ENCODE results near the gene MGAT3. TPM values are rescaled to one million over a fixed set of nuclear protein-coding genes. Genes with fewer than 3 reads are reported as not detected.

The MGAT3 gene
- total RNA-seq, 5 donors from 2014 or later (not counting 1 experiment from before 2014, with no cell fraction given): 0.23 to 2.7 (median 1.1) TPM

- H3K4me3 Mint-ChIP-seq: no peak overlapping the region
- H3K4me3 ChIP-seq (ENCODE audit: control insufficient read depth in 1 of 2, extremely low read depth in 1 of 2, low read length in 1 of 2): no peak overlapping the region
- no peak for ATAC-seq (replicated peaks in 1 of 4)
- no peaks in the 10 kb centered on the region for H3K27me3 Mint-ChIP-seq
- no peaks in the 10 kb centered on the region for H3K9me3 ChIP-seq
- no peaks in the 10 kb centered on the region for H3K9me3 Mint-ChIP-seq
- DNase-seq: no peak
- ChIA-PET POLR2A (interaction anchor here in 1 of 2 donors (0.6 kb wide), 1 partner anchor 596 kb away, joined by 3 read pairs; no protein-coding TSS in a partner anchor), CTCF (interaction anchor here in 1 of 2 donors (0.8 to 1.6 kb wide), 2 partner anchors 38 to 553 kb away, joined by 3 to 8 read pairs; no protein-coding TSS in a partner anchor)
- no peaks in the 10 kb centered on the region for H3K36me3 Mint-ChIP-seq
- H3K4me1 Mint-ChIP-seq: peaks cover 9 to 17% (median 11%) of the 10 kb centered on the region in 3 donors
- peaks cover 0 to 14% of the 10 kb centered on the region in 2 experiments for H3K4me1 ChIP-seq (ENCODE audit: control insufficient read depth in 1 of 2, extremely low read depth in 1 of 2, insufficient read depth in 2 of 2, low read length in 2 of 2)
- H3K36me3 ChIP-seq (ENCODE audit: control insufficient read depth in 2 of 2, extremely low read depth in 1 of 2, insufficient read depth in 1 of 2, low read length in 1 of 2): no peaks in the 10 kb centered on the region
- 83% methylated on average over 5 of the region's 9 CpGs for WGBS (ENCODE audit: insufficient coverage)
- H3K27ac Mint-ChIP-seq: no peak overlapping the region
- H3K27ac ChIP-seq (ENCODE audit: low read length): no peak overlapping the region
- H3K27me3 ChIP-seq (replicated peaks in 1 of 2; ENCODE audit: control insufficient read depth in 2 of 2, extremely low read depth in 1 of 2, insufficient read depth in 2 of 2, low read length in 1 of 2): peaks cover 0 to 25% of the 10 kb centered on the region in 2 experiments
Observed at GRCh38 chr22:39490966-39491680, 34.3 kb downstream of the MGAT3 start.

GRCh38 chr22:39491696-39492095 is 34.9 kb downstream of the MGAT3 start:
- no peak overlapping the region for H3K4me3 Mint-ChIP-seq
- Histone ChIP-seq H3K27ac (ENCODE audit: low read length) (no peak overlapping the region), H3K4me1 (ENCODE audit: control insufficient read depth in 1 of 2, extremely low read depth in 1 of 2, insufficient read depth in 2 of 2, low read length in 2 of 2) (peaks cover 0 to 18% of the 10 kb centered on the region in 2 experiments), H3K4me3 (ENCODE audit: control insufficient read depth in 1 of 2, extremely low read depth in 1 of 2, low read length in 1 of 2) (no peak overlapping the region), H3K9me3 (no peaks in the 10 kb centered on the region), H3K27me3 (replicated peaks in 1 of 2; ENCODE audit: control insufficient read depth in 2 of 2, extremely low read depth in 1 of 2, insufficient read depth in 2 of 2, low read length in 1 of 2) (peaks cover 0 to 24% of the 10 kb centered on the region in 2 experiments), H3K36me3 (ENCODE audit: control insufficient read depth in 2 of 2, extremely low read depth in 1 of 2, insufficient read depth in 1 of 2, low read length in 1 of 2) (no peaks in the 10 kb centered on the region)
- ChIA-PET POLR2A (interaction anchor here in 1 of 2 donors (0.6 kb wide), 1 partner anchor 28 kb away, joined by 5 read pairs; no protein-coding TSS in a partner anchor), CTCF (interaction anchor here in 1 of 2 donors (0.6 to 3.9 kb wide), 3 partner anchors 37 to 553 kb away, joined by 3 to 27 read pairs (median 3); no protein-coding TSS in a partner anchor)
- DNase-seq (no peak), ATAC-seq (replicated peaks in 1 of 4) (no peak)
- H3K4me1 Mint-ChIP-seq: peaks cover 13 to 23% (median 14%) of the 10 kb centered on the region in 3 donors
- 88% methylated on average over 2 of the region's 6 CpGs for WGBS (ENCODE audit: insufficient coverage)
- no peak overlapping the region for H3K27ac Mint-ChIP-seq
- no peaks in the 10 kb centered on the region for H3K36me3 Mint-ChIP-seq
- no peaks in the 10 kb centered on the region for H3K27me3 Mint-ChIP-seq
- H3K9me3 Mint-ChIP-seq: no peaks in the 10 kb centered on the region

- Histone ChIP-seq H3K9me3 (no peaks in the 10 kb centered on the region), H3K27ac (ENCODE audit: low read length) (no peak overlapping the region), H3K4me1 (ENCODE audit: control insufficient read depth in 1 of 2, extremely low read depth in 1 of 2, insufficient read depth in 2 of 2, low read length in 2 of 2) (peaks cover 0 to 18% of the 10 kb centered on the region in 2 experiments), H3K27me3 (replicated peaks in 1 of 2; ENCODE audit: control insufficient read depth in 2 of 2, extremely low read depth in 1 of 2, insufficient read depth in 2 of 2, low read length in 1 of 2) (peaks cover 0 to 19% of the 10 kb centered on the region in 2 experiments), H3K36me3 (ENCODE audit: control insufficient read depth in 2 of 2, extremely low read depth in 1 of 2, insufficient read depth in 1 of 2, low read length in 1 of 2) (no peaks in the 10 kb centered on the region), H3K4me3 (ENCODE audit: control insufficient read depth in 1 of 2, extremely low read depth in 1 of 2, low read length in 1 of 2) (no peak overlapping the region)
- H3K36me3 Mint-ChIP-seq: no peaks in the 10 kb centered on the region
- DNase-seq: no peak
- peaks cover 13 to 28% (median 14%) of the 10 kb centered on the region in 3 donors for H3K4me1 Mint-ChIP-seq
- H3K4me3 Mint-ChIP-seq: no peak overlapping the region
- whole genome bisulfite sequencing (ENCODE audit: insufficient coverage): 90% methylated on average over 2 of the region's 3 CpGs
- no peak for ATAC-seq (replicated peaks in 1 of 4)
- no peaks in the 10 kb centered on the region for H3K9me3 Mint-ChIP-seq
- ChIA-PET CTCF (interaction anchor here (0.6 to 3.9 kb wide), 4 partner anchors 37 to 552 kb away, joined by 3 to 27 read pairs (median 10); no protein-coding TSS in a partner anchor), POLR2A (interaction anchor here in 1 of 2 donors (0.6 kb wide), 1 partner anchor 28 kb away, joined by 5 read pairs; no protein-coding TSS in a partner anchor)
- no peak overlapping the region for H3K27ac Mint-ChIP-seq
- no peaks in the 10 kb centered on the region for H3K27me3 Mint-ChIP-seq
Observed at GRCh38 chr22:39492186-39492585, 35.4 kb downstream of the MGAT3 start.

GRCh38 chr22:39493759-39494158 is 36.9 kb downstream of the MGAT3 start:
- POLR2A ChIA-PET: no interaction called here
- CTCF ChIA-PET: interaction anchor here (0.9 to 3.9 kb wide), 11 partner anchors 18 to 523 kb away, joined by 3 to 27 read pairs (median 4); partner anchors contain the start of gene ATF4 (in 1 of the 2)
- peaks cover 13 to 31% (median 17%) of the 10 kb centered on the region in 3 donors for H3K4me1 Mint-ChIP-seq
- H3K4me3 Mint-ChIP-seq: no peak overlapping the region
- no peaks in the 10 kb centered on the region for H3K9me3 ChIP-seq
- no peaks in the 10 kb centered on the region for H3K36me3 ChIP-seq (ENCODE audit: control insufficient read depth in 2 of 2, extremely low read depth in 1 of 2, insufficient read depth in 1 of 2, low read length in 1 of 2)
- H3K36me3 Mint-ChIP-seq: no peaks in the 10 kb centered on the region
- no peak for ATAC-seq (replicated peaks in 1 of 4)
- DNase-seq: no peak
- 79% methylated on average over 3 of the region's 4 CpGs for WGBS (ENCODE audit: insufficient coverage)
- H3K4me3 ChIP-seq (ENCODE audit: control insufficient read depth in 1 of 2, extremely low read depth in 1 of 2, low read length in 1 of 2): no peak overlapping the region
- H3K4me1 ChIP-seq (ENCODE audit: control insufficient read depth in 1 of 2, extremely low read depth in 1 of 2, insufficient read depth in 2 of 2, low read length in 2 of 2): peaks cover 0 to 18% of the 10 kb centered on the region in 2 experiments
- peaks cover 0 to 19% of the 10 kb centered on the region in 2 experiments for H3K27me3 ChIP-seq (replicated peaks in 1 of 2; ENCODE audit: control insufficient read depth in 2 of 2, extremely low read depth in 1 of 2, insufficient read depth in 2 of 2, low read length in 1 of 2)
- no peak overlapping the region for H3K27ac ChIP-seq (ENCODE audit: low read length)
- no peak overlapping the region for H3K27ac Mint-ChIP-seq
- no peaks in the 10 kb centered on the region for H3K9me3 Mint-ChIP-seq
- H3K27me3 Mint-ChIP-seq: no peaks in the 10 kb centered on the region

- POLR2A ChIA-PET: no interaction called here
- no peak for ATAC-seq (replicated peaks in 1 of 4)
- H3K36me3 ChIP-seq (ENCODE audit: control insufficient read depth in 2 of 2, extremely low read depth in 1 of 2, insufficient read depth in 1 of 2, low read length in 1 of 2): no peaks in the 10 kb centered on the region
Observed at GRCh38 chr22:39494471-39495120, 37.8 kb downstream of the MGAT3 start.

More at GRCh38 chr22:39494471-39495120, 37.8 kb downstream of the MGAT3 start:
- Histone ChIP-seq H3K9me3 (no peaks in the 10 kb centered on the region), H3K4me3 (ENCODE audit: control insufficient read depth in 1 of 2, extremely low read depth in 1 of 2, low read length in 1 of 2) (no peak overlapping the region), H3K27me3 (replicated peaks in 1 of 2; ENCODE audit: control insufficient read depth in 2 of 2, extremely low read depth in 1 of 2, insufficient read depth in 2 of 2, low read length in 1 of 2) (peaks cover 0 to 19% of the 10 kb centered on the region in 2 experiments), H3K4me1 (ENCODE audit: control insufficient read depth in 1 of 2, extremely low read depth in 1 of 2, insufficient read depth in 2 of 2, low read length in 2 of 2) (peaks cover 0 to 16% of the 10 kb centered on the region in 2 experiments), H3K27ac (ENCODE audit: low read length) (no peak overlapping the region)
- no peak overlapping the region for H3K27ac Mint-ChIP-seq
- CTCF ChIA-PET: interaction anchor here (0.5 to 3.9 kb wide), 9 partner anchors 18 to 976 kb away, joined by 3 to 27 read pairs (median 4); no protein-coding TSS in a partner anchor
- no peaks in the 10 kb centered on the region for H3K27me3 Mint-ChIP-seq
- no peaks in the 10 kb centered on the region for H3K36me3 Mint-ChIP-seq
- H3K4me3 Mint-ChIP-seq: no peak overlapping the region
- WGBS (ENCODE audit: insufficient coverage): 71% methylated on average over 7 of the region's 10 CpGs
- H3K4me1 Mint-ChIP-seq: peaks cover 13 to 31% (median 16%) of the 10 kb centered on the region in 3 donors
- no peaks in the 10 kb centered on the region for H3K9me3 Mint-ChIP-seq
- DNase-seq: no peak
